Measurements from ENCODE around the gene RRP8. TPM values are rescaled to one million over a fixed set of nuclear protein-coding genes. Genes with fewer than 3 reads are reported as not detected.

Gene RRP8
- total and polyA plus RNA-seq, 9 of the 15 experiments (the other 6 are each of a cell fraction or from before 2014, with no cell fraction given): 5.7 to 47.3 (median 32.6) TPM

DNA sequence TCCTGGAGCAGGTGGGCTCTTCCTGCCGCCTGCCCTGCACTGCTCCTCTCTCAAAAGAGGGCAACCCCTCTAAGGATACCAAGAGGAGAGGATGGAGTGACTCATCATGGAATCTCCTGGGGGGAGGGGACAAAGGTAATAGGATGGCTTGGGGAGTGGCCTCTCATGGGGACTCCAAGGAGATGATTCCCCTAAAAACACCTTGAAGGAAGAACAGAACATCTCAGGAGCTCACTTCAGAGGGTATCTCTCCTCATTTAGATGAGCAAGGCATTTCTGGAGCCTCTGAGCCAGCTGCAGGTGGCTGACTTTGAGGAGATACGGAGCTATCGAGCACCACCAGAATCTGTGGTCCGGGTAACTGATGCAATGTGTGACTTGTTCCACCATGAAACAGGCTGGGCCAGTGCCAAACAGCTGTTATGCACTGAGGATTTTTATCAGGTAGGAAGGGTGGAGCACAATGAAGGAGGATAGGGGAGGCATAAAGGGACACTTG, 40.2 kb downstream of the RRP8 start (continued):
- TF ChIP-seq ASH1L (IDR thresholded peaks at IDR 0.05; ENCODE audit: borderline replicate concordance, low read depth, partially characterized antibody): no peak
- peak; percentile 87 for TF ChIP-seq MTA2 (IDR thresholded peaks at IDR 0.05; ENCODE audit: low read depth)
- peak; percentile 97 for TF ChIP-seq CBFA2T2 (conservative IDR thresholded peaks at IDR 0.05)
- TF ChIP-seq TOE1 (IDR thresholded peaks at IDR 0.05; ENCODE audit: borderline replicate concordance): peak; percentile 63; the same call in 1 of the 2 replicates
- no peak for TF ChIP-seq TOE1 (CRISPR knock-in tag; IDR thresholded peaks at IDR 0.05; ENCODE audit: borderline replicate concordance, low read depth)
- peak; percentile 62 for TF ChIP-seq CXXC5 (CRISPR knock-in tag; IDR thresholded peaks at IDR 0.05)
- no peak for TF ChIP-seq ELF4 (CRISPR knock-in tag; IDR thresholded peaks at IDR 0.05)
- peak; percentile 67 for TF ChIP-seq SMARCE1 (IDR thresholded peaks at IDR 0.05)
- TF ChIP-seq ZNF263 (CRISPR knock-in tag; IDR thresholded peaks at IDR 0.05; ENCODE audit: borderline replicate concordance): peak; percentile 81; the same call in 1 of the 2 replicates
- no peak for TF ChIP-seq ZNF174 (CRISPR knock-in tag; IDR thresholded peaks at IDR 0.05)
- no peak for TF ChIP-seq PHF8 (IDR thresholded peaks at IDR 0.05; ENCODE audit: borderline replicate concordance, low read length)
- no peak; the same call in 1 of the 2 replicates for TF ChIP-seq CREB1 (IDR thresholded peaks at IDR 0.05)
- no peak for TF ChIP-seq CREB1 (CRISPR knock-in tag; IDR thresholded peaks at IDR 0.05)
- no peak for TF ChIP-seq POLR2B (IDR thresholded peaks at IDR 0.05; ENCODE audit: low read depth, partially characterized antibody)
- TF ChIP-seq POLR2AphosphoS5 (IDR thresholded peaks at IDR 0.05; ENCODE audit: control insufficient read depth, insufficient read depth, low read depth, low read length): peak; percentile 89
- no peak for TF ChIP-seq ZNF140 (CRISPR knock-in tag; IDR thresholded peaks at IDR 0.05)
- TF ChIP-seq ESRRA (IDR thresholded peaks at IDR 0.05; ENCODE audit: borderline replicate concordance, low read depth): peak; percentile 74
- no peak for TF ChIP-seq ZNF224 (CRISPR knock-in tag; IDR thresholded peaks at IDR 0.05)
- TF ChIP-seq ZNF717 (CRISPR knock-in tag; IDR thresholded peaks at IDR 0.05): no peak
- no peak for TF ChIP-seq HMG20B (CRISPR knock-in tag; IDR thresholded peaks at IDR 0.05)
- TF ChIP-seq, protein P1, sequence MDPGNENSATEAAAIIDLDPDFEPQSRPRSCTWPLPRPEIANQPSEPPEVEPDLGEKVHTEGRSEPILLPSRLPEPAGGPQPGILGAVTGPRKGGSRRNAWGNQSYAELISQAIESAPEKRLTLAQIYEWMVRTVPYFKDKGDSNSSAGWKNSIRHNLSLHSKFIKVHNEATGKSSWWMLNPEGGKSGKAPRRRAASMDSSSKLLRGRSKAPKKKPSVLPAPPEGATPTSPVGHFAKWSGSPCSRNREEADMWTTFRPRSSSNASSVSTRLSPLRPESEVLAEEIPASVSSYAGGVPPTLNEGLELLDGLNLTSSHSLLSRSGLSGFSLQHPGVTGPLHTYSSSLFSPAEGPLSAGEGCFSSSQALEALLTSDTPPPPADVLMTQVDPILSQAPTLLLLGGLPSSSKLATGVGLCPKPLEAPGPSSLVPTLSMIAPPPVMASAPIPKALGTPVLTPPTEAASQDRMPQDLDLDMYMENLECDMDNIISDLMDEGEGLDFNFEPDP (CRISPR knock-in tag; IDR thresholded peaks at IDR 0.05): no peak
- TF ChIP-seq, protein P2, sequence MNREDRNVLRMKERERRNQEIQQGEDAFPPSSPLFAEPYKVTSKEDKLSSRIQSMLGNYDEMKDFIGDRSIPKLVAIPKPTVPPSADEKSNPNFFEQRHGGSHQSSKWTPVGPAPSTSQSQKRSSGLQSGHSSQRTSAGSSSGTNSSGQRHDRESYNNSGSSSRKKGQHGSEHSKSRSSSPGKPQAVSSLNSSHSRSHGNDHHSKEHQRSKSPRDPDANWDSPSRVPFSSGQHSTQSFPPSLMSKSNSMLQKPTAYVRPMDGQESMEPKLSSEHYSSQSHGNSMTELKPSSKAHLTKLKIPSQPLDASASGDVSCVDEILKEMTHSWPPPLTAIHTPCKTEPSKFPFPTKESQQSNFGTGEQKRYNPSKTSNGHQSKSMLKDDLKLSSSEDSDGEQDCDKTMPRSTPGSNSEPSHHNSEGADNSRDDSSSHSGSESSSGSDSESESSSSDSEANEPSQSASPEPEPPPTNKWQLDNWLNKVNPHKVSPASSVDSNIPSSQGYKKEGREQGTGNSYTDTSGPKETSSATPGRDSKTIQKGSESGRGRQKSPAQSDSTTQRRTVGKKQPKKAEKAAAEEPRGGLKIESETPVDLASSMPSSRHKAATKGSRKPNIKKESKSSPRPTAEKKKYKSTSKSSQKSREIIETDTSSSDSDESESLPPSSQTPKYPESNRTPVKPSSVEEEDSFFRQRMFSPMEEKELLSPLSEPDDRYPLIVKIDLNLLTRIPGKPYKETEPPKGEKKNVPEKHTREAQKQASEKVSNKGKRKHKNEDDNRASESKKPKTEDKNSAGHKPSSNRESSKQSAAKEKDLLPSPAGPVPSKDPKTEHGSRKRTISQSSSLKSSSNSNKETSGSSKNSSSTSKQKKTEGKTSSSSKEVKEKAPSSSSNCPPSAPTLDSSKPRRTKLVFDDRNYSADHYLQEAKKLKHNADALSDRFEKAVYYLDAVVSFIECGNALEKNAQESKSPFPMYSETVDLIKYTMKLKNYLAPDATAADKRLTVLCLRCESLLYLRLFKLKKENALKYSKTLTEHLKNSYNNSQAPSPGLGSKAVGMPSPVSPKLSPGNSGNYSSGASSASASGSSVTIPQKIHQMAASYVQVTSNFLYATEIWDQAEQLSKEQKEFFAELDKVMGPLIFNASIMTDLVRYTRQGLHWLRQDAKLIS (CRISPR knock-in tag; IDR thresholded peaks at IDR 0.05): no peak
- peak; percentile 91 for TF ChIP-seq CEBPB (tag; IDR thresholded peaks at IDR 0.05)
- TF ChIP-seq FOXK1 (CRISPR knock-in tag; IDR thresholded peaks at IDR 0.05; ENCODE audit: borderline replicate concordance): no peak
- no peak for TF ChIP-seq TAF15 (IDR thresholded peaks at IDR 0.05; ENCODE audit: low read depth, low read length)

Measured in K562 (cell line).